K562 (cell line): ENCODE measurements around the gene CCDC85A. TPM values are rescaled to one million over a fixed set of nuclear protein-coding genes. Genes with fewer than 3 reads are reported as not detected.

Source experiments
- ATAC-seq: fragments of 200-7000 bp; cut with Tn5 transposase; 3 replicates; pipeline ENCODE4 v1.9.1; 2020; ENCODE audit warnings: moderate library complexity
- BruUV-seq: library from RNA; stranded (reverse); fragments of 400-500 nt; replicated peaks from 2 replicates; lab custom pipeline; 2021; lab: Mats Ljungman, UMichigan
- CTCF ChIA-PET: fragments of 300-600 bp; formaldehyde crosslinking; extraction: SDS; loops from one replicate; lab custom pipeline; 2021; ENCODE audit warnings: low intra/inter-chr PET ratio; lab: Yijun Ruan, JAX
- POLR2A ChIA-PET: fragments of 300-600, 350-650 bp; sonication (Branson Sonifier 250); formaldehyde crosslinking; extraction: SDS; loops from one replicate; lab custom pipeline; 2021; ENCODE audit warnings: antibody characterized with exemption, inconsistent platforms; lab: Yijun Ruan, JAX
- DNase-seq, 4 experiments: peaks; one replicate each; pipeline versions ENCODE4 v3.0.0 to v3.0.0-alpha.2; 2011 to 2018; ENCODE audit warnings: low spot score in 3 of 4, mixed read lengths in 3 of 4; ENCODE audit errors: extremely low read depth in 1 of 4
- FAIRE-seq: peaks from 2 replicates; lab custom pipeline; 2011; peaks lifted over from hg19 to GRCh38; lab: Jason Lieb, UNC
- H2AFZ ChIP-seq: 2 replicates; pipeline ENCODE4 v1.6.0; 2011; ENCODE audit warnings: low read depth, low read length, control low read depth, inconsistent platforms
- H3K27ac ChIP-seq: fragments of 200-600 bp; 3 replicates; pipeline ENCODE4 v1.8.0; 2011; ENCODE audit warnings: low read depth, mild to moderate bottlenecking, control low read depth, inconsistent platforms, low read length, moderate library complexity, mixed read lengths; ENCODE audit errors: extremely low read depth
- H3K27me3 ChIP-seq, 2 experiments: fragments of 300-600 bp in 1 of 2; 2 replicates in 1 of 2; 3 replicates in 1 of 2; pipeline versions ENCODE4 v1.6.0 to v1.8.0; 2011; ENCODE audit warnings: inconsistent platforms in 2 of 2, low read length in 2 of 2, mild to moderate bottlenecking in 1 of 2, mixed read lengths in 1 of 2, moderate library complexity in 1 of 2; ENCODE audit not compliant: control insufficient read depth in 2 of 2, insufficient read depth in 2 of 2
- H3K36me3 ChIP-seq: fragments of 300-600 bp; 3 replicates; pipeline ENCODE4 v1.8.0; 2011; ENCODE audit warnings: mild to moderate bottlenecking, low read length, inconsistent platforms; ENCODE audit not compliant: control insufficient read depth, insufficient read depth
- H3K4me1 ChIP-seq, 2 experiments: fragments of 200-600 bp in 1 of 2; replicated peaks in 1 of 2; 2 replicates in 1 of 2; 3 replicates in 1 of 2; pipeline versions ENCODE4 v1.5.1 to v1.8.0; 2011; ENCODE audit warnings: inconsistent platforms in 2 of 2, low read length in 2 of 2, mild to moderate bottlenecking in 1 of 2, mixed read lengths in 1 of 2, moderate library complexity in 1 of 2; ENCODE audit not compliant: control insufficient read depth in 2 of 2, insufficient read depth in 2 of 2
- H3K4me2 ChIP-seq: 2 replicates; pipeline ENCODE4 v1.6.1; 2011; ENCODE audit warnings: low read length, control low read depth, inconsistent platforms, mixed read lengths; ENCODE audit not compliant: insufficient read depth
- H3K4me3 ChIP-seq: fragments of 200-600 bp; sonication (generic), shearing (Covaris generic); 2 replicates; pipeline ENCODE4 v1.5.1; 2016; ENCODE audit warnings: control low read depth, inconsistent platforms
- H3K79me2 ChIP-seq: fragments of 200-600 bp; 3 replicates; pipeline ENCODE4 v1.8.0; 2011; ENCODE audit warnings: low read length, inconsistent platforms; ENCODE audit not compliant: control insufficient read depth, insufficient read depth
- H3K9ac ChIP-seq, 2 experiments: 2 replicates each; pipeline versions ENCODE4 v1.6.0 to v1.6.1; 2011; ENCODE audit warnings: low read depth in 2 of 2, low read length in 2 of 2, control low read depth in 1 of 2, inconsistent platforms in 1 of 2, mild to moderate bottlenecking in 1 of 2, mixed read lengths in 1 of 2; ENCODE audit not compliant: insufficient read depth in 1 of 2
- H3K9me1 ChIP-seq: one replicate; pipeline ENCODE4 v1.6.0; 2011; ENCODE audit warnings: inconsistent platforms, mild to moderate bottlenecking, low read length, moderate library complexity; ENCODE audit not compliant: control insufficient read depth, insufficient read depth
- H3K9me3 ChIP-seq: replicated peaks from 2 replicates; pipeline ENCODE4 v1.5.1; 2011; ENCODE audit warnings: low read depth, low read length, inconsistent platforms; ENCODE audit not compliant: control insufficient read depth, insufficient read depth
- H4K20me1 ChIP-seq: replicated peaks from 2 replicates; pipeline ENCODE4 v1.6.1; 2011; ENCODE audit warnings: low read length, inconsistent platforms, mixed read lengths; ENCODE audit not compliant: control insufficient read depth, insufficient read depth
- GTF3C2 ChIP-seq: IDR thresholded peaks from 3 replicates; pipeline ENCODE4 v1.6.1; 2011; ENCODE audit warnings: borderline replicate concordance, mild to moderate bottlenecking, moderate library complexity; ENCODE audit not compliant: insufficient read length; ENCODE audit errors: extremely low read depth
- RBM39 ChIP-seq: fragments of 200-400 bp; formaldehyde crosslinking; optimal IDR thresholded peaks from 2 replicates; pipeline ENCODE3; 2018; ENCODE audit warnings: low read depth, low read length
- SAFB2 ChIP-seq: fragments of 200-400 bp; formaldehyde crosslinking; IDR thresholded peaks from 2 replicates; pipeline ENCODE4 v1.6.1; 2018; ENCODE audit warnings: borderline replicate concordance, low read length, low read depth, moderate library complexity; ENCODE audit not compliant: severe bottlenecking
- ZFX ChIP-seq: sonication (generic); formaldehyde crosslinking; IDR thresholded peaks from 2 replicates; pipeline ENCODE4 v1.8.0; 2022; ENCODE audit warnings: mild to moderate bottlenecking, missing genetic modification reagents, moderate library complexity
- ZNF174 ChIP-seq: fragments of 250-450 bp; sonication (Bioruptor Pico); IDR thresholded peaks from 2 replicates; pipeline ENCODE4 v1.4.0; 2020; ENCODE audit warnings: mild to moderate bottlenecking
- ZNF655 ChIP-seq: fragments of 250-450 bp; sonication (Bioruptor Pico); IDR thresholded peaks from 2 replicates; pipeline ENCODE4 v1.5.0; 2021
- WGBS: fragments of 100-300 bp; shearing (Covaris generic); methylation state at CpG from one replicate; pipeline ENCODE4 v1.1.6; 2016; ENCODE audit warnings: low coverage, mixed read lengths; ENCODE audit not compliant: insufficient coverage; ENCODE audit errors: missing lambda C conversion rate; 5-methylcytosine and 5-hydroxymethylcytosine counted together
- in situ Hi-C: fragments of 300-500 bp; cut with MboI; formaldehyde crosslinking; loops from 4 replicates; pipeline ENCODE4 v1.15.0; 2018; ENCODE audit warnings: inconsistent platforms, mixed read lengths
- intact Hi-C: fragments of 100-400 bp; cut with micrococcal nuclease; formaldehyde crosslinking; loops from 2 replicates; pipeline ENCODE4 v1.14.2; 2022
- polyA plus RNA-seq, 8 experiments: library from polyadenylated mRNA; depleted of rRNA in 4 of 8; stranded (reverse) in 5 of 8; unstranded in 3 of 8; fragments of >200 nt; fragmentation: Nextera tagmentation in 2 of 8; fragmentation: Illumina TruSeq in 1 of 8; extraction: Ambion mirVana in 2 of 8; extraction: Trizol in 1 of 8; gene quantifications; 2 replicates each; pipeline versions ENCODE4 v1.2.1 to v1.2.3, GENCODE V29; 2011 to 2014; ENCODE audit warnings: inconsistent platforms in 1 of 8, missing spikeins in 1 of 8
- total RNA-seq, 7 experiments: library from RNA; depleted of rRNA in 6 of 7; stranded (reverse); fragments of >200 nt in 6 of 7; fragmentation: Illumina TruSeq in 2 of 7; extraction: Trizol in 2 of 7; gene quantifications; 2 replicates each; pipeline versions ENCODE4 v1.2.1 to v1.2.3, GENCODE V29; 2011 to 2021; ENCODE audit warnings: low replicate concordance in 1 of 7

The CCDC85A gene
- total and polyA plus RNA-seq, 9 of the 15 experiments (the other 6 are each of a cell fraction or from before 2014, with no cell fraction given): 0.03 to 0.14 (median 0.10) TPM; not detected in 5

- intact Hi-C loops: no loop called here
- in situ Hi-C loops: no loop called here
- Histone ChIP-seq H3K9ac (no peak overlapping the region), H3K4me2 (no peak overlapping the region), H3K79me2 (no peaks in the 10 kb centered on the region), H3K4me3 (no peak overlapping the region), H3K36me3 (no peaks in the 10 kb centered on the region), H2AFZ (no peak overlapping the region), H3K9me1 (no peaks in the 10 kb centered on the region), H3K9me3 (no peaks in the 10 kb centered on the region), H3K27me3 (no peaks in the 10 kb centered on the region)
- no TSS peak for BruUV-seq
- no peak for DNase-seq
- 0% methylated on average over 2 of the region's 2 CpGs for WGBS
- no peak for ATAC-seq
- POLR2A ChIA-PET: no interaction called here
- no peak for FAIRE-seq
- no peak for TF ChIP-seq RBM39
- no peak for TF ChIP-seq GTF3C2
- TF ChIP-seq ZNF174 (CRISPR knock-in tag): no peak
- TF ChIP-seq SAFB2: no peak
- no peak for TF ChIP-seq ZFX (CRISPR knock-in tag)
- TF ChIP-seq ZNF655: no peak
- TF ChIP-seq, all 486 proteins: peak for 0
- CTCF ChIA-PET: no interaction called here
- H4K20me1 ChIP-seq: no peaks in the 10 kb centered on the region
- no peak overlapping the region for H3K27ac ChIP-seq
- H3K4me1 ChIP-seq: no peaks in the 10 kb centered on the region
Observed at GRCh38 chr2:56250153-56250729, 66.5 kb downstream of the CCDC85A start.
